SK-N-SH treated with all-trans-retinoic acid at 6 μM for 48 hours (cell line): ENCODE data around the gene KDM4C.

Source experiments
- ATAC-seq: fragments of 200-7000 bp; cut with Tn5 transposase; 3 replicates; pipeline ENCODE4 v1.9.1; 2020; ENCODE audit warnings: mild to moderate bottlenecking, moderate library complexity
- ARNTL ChIP-seq: fragments of 450-650 bp; formaldehyde crosslinking; IDR thresholded peaks from 2 replicates; pipeline ENCODE4 v1.5.0; 2020; ENCODE audit warnings: low read depth, mild to moderate bottlenecking, moderate library complexity, borderline replicate concordance
- BACH2 ChIP-seq: fragments of 250-450 bp; sonication (Bioruptor Pico); IDR thresholded peaks from 2 replicates; pipeline ENCODE4 v1.9.0; 2021; ENCODE audit warnings: mild to moderate bottlenecking, borderline replicate concordance
- CSDC2 ChIP-seq: fragments of 250-450 bp; sonication (Bioruptor Pico); IDR thresholded peaks from 2 replicates; pipeline ENCODE4 v1.5.0; 2020; ENCODE audit warnings: mild to moderate bottlenecking, moderate library complexity
- CSRNP3 ChIP-seq: fragments of 250-450 bp; sonication (Bioruptor Pico); IDR thresholded peaks from 2 replicates; pipeline ENCODE4 v1.5.1; 2021; ENCODE audit warnings: mild to moderate bottlenecking, moderate library complexity
- ESRRG ChIP-seq: fragments of 250-450 bp; sonication (Bioruptor Pico); IDR thresholded peaks from 2 replicates; pipeline ENCODE4 v1.6.1; 2021; ENCODE audit warnings: mild to moderate bottlenecking
- GLIS3 ChIP-seq: fragments of 250-450 bp; sonication (Bioruptor Pico); IDR thresholded peaks from 2 replicates; pipeline ENCODE4 v1.5.0; 2020; ENCODE audit warnings: mild to moderate bottlenecking, moderate library complexity
- ISL1 ChIP-seq: fragments of 250-450 bp; sonication (Bioruptor Pico); IDR thresholded peaks from 2 replicates; pipeline ENCODE4 v2.1.2; 2022; ENCODE audit warnings: mild to moderate bottlenecking, moderate library complexity
- OSR1 ChIP-seq: fragments of 250-450 bp; sonication (Bioruptor Pico); IDR thresholded peaks from 2 replicates; pipeline ENCODE4 v1.8.0; 2022; ENCODE audit warnings: moderate library complexity, mild to moderate bottlenecking, inconsistent platforms
- PATZ1 ChIP-seq: fragments of 250-450 bp; sonication (Bioruptor Pico); IDR thresholded peaks from 2 replicates; pipeline ENCODE4 v1.8.0; 2020; ENCODE audit warnings: mild to moderate bottlenecking, moderate library complexity, borderline replicate concordance
- POU6F1 ChIP-seq: fragments of 250-450 bp; sonication (Bioruptor Pico); IDR thresholded peaks from 2 replicates; pipeline ENCODE4 v1.8.0; 2021; ENCODE audit warnings: low read depth, mild to moderate bottlenecking, moderate library complexity, borderline replicate concordance
- PPARA ChIP-seq: fragments of 250-450 bp; sonication (Bioruptor Pico); IDR thresholded peaks from 2 replicates; pipeline ENCODE4 v1.5.0; 2020; ENCODE audit warnings: mild to moderate bottlenecking, borderline replicate concordance
- RARB ChIP-seq: fragments of 250-450 bp; sonication (Bioruptor Pico); IDR thresholded peaks from 2 replicates; pipeline ENCODE4 v1.8.0; 2021; ENCODE audit warnings: mild to moderate bottlenecking, moderate library complexity
- SNAI2 ChIP-seq: fragments of 250-450 bp; sonication (Bioruptor Pico); IDR thresholded peaks from 2 replicates; pipeline ENCODE4 v1.5.0; 2020; ENCODE audit warnings: mild to moderate bottlenecking, moderate library complexity
- TCF4 ChIP-seq: fragments of 250-450 bp; sonication (Bioruptor Pico); IDR thresholded peaks from 2 replicates; pipeline ENCODE4 v1.8.0; 2021; ENCODE audit warnings: mild to moderate bottlenecking, moderate library complexity, borderline replicate concordance
- TOX ChIP-seq: fragments of 250-450 bp; sonication (Bioruptor Pico); IDR thresholded peaks from 2 replicates; pipeline ENCODE4 v1.8.0; 2021; ENCODE audit warnings: mild to moderate bottlenecking, moderate library complexity, borderline replicate concordance
- ZC3H10 ChIP-seq: fragments of 250-450 bp; sonication (Bioruptor Pico); IDR thresholded peaks from 2 replicates; pipeline ENCODE4 v1.5.1; 2021; ENCODE audit warnings: mild to moderate bottlenecking, moderate library complexity
- ZFP3 ChIP-seq: fragments of 250-450 bp; sonication (Bioruptor Pico); IDR thresholded peaks from 2 replicates; pipeline ENCODE4 v1.5.0; 2020; ENCODE audit warnings: mild to moderate bottlenecking, moderate library complexity
- ZNF565 ChIP-seq: fragments of 450-650 bp; formaldehyde crosslinking; conservative IDR thresholded peaks from 2 replicates; pipeline ENCODE4 v1.5.0; 2020; ENCODE audit warnings: low read depth, mild to moderate bottlenecking, moderate library complexity
- ZNF70 ChIP-seq: fragments of 450-650 bp; formaldehyde crosslinking; IDR thresholded peaks from 2 replicates; pipeline ENCODE4 v1.5.0; 2020; ENCODE audit warnings: mild to moderate bottlenecking, moderate library complexity
- ZNF8 ChIP-seq: fragments of 450-650 bp; formaldehyde crosslinking; IDR thresholded peaks from 2 replicates; pipeline ENCODE4 v1.5.0; 2020; ENCODE audit warnings: mild to moderate bottlenecking, moderate library complexity

KDM4C gene

GRCh38 chr9:6758248-6758497 is 400 bp downstream of the KDM4C start:
- TF ChIP-seq PPARA (CRISPR knock-in tag) = no peak
- TF ChIP-seq TOX (CRISPR knock-in tag) = no peak
- TF ChIP-seq, all 23 proteins: peak for 0
- ATAC-seq = peak; percentile 13

- TF ChIP-seq TOX (CRISPR knock-in tag) (no peak), PATZ1 (CRISPR knock-in tag) (no peak), ZC3H10 (CRISPR knock-in tag) (no peak)
- ATAC-seq = peak; percentile 61
Measured at GRCh38 chr9:6758498-6759184, 868 bp downstream of the KDM4C start.

- TF ChIP-seq BACH2 (no peak), POU6F1 (CRISPR knock-in tag) (no peak), ZNF8 (no peak), ESRRG (CRISPR knock-in tag) (no peak), ZNF70 (CRISPR knock-in tag) (no peak), CSRNP3 (CRISPR knock-in tag) (no peak), ZC3H10 (CRISPR knock-in tag) (no peak), ARNTL (CRISPR knock-in tag) (no peak), GLIS3 (CRISPR knock-in tag) (no peak), ZFP3 (CRISPR knock-in tag) (no peak), CSDC2 (CRISPR knock-in tag) (no peak), SNAI2 (CRISPR knock-in tag) (no peak)
- ATAC-seq = peak; percentile 5
Measured at GRCh38 chr9:6759185-6759977, 1.6 kb downstream of the KDM4C start.

- TF ChIP-seq ZFP3 (CRISPR knock-in tag) (no peak), ZNF8 (no peak), OSR1 (CRISPR knock-in tag) (no peak), ZNF565 (no peak), ZNF70 (CRISPR knock-in tag) (no peak)
- TF ChIP-seq, all 23 proteins: peak for 0
- ATAC-seq = no peak
Measured at GRCh38 chr9:6761306-6761705, 3.5 kb downstream of the KDM4C start.

GRCh38 chr9:6763244-6763643 is 5.5 kb downstream of the KDM4C start:
- TF ChIP-seq CSRNP3 (CRISPR knock-in tag) (no peak), POU6F1 (CRISPR knock-in tag) (no peak), RARB (CRISPR knock-in tag) (no peak), TCF4 (CRISPR knock-in tag) (no peak), ISL1 (CRISPR knock-in tag) (no peak), ZNF8 (no peak), ESRRG (CRISPR knock-in tag) (no peak), SNAI2 (CRISPR knock-in tag) (no peak)
- no peak for ATAC-seq
